Fibroblast of pulmonary artery (primary cell): ENCODE measurements around the gene WASHC2C.
"Not testable (repeated sequence)": the region's sequence is repeated elsewhere in the genome, so short reads cannot be mapped to it uniquely, and the experiment has no call there.

ENCODE experiments used
- DNase-seq: peaks from one replicate; pipeline ENCODE4 v3.0.0-alpha.2; 2010; ENCODE audit warnings: low read depth
- H3K4me3 ChIP-seq: replicated peaks from 2 replicates; pipeline ENCODE4 v1.5.1; 2011; ENCODE audit warnings: low read depth, mild to moderate bottlenecking, control low read depth, low read length, moderate library complexity
- CTCF ChIP-seq: IDR thresholded peaks from 2 replicates; pipeline ENCODE4 v1.5.1; 2011; ENCODE audit warnings: mild to moderate bottlenecking, control low read depth, low read length, inconsistent platforms; ENCODE audit errors: missing control alignments

Gene WASHC2C

GRCh38 chr10:45809837-45810236 lies 82.8 kb downstream of the WASHC2C start:
- peak; percentile 9 for TF ChIP-seq CTCF
- no peak overlapping the region for H3K4me3 ChIP-seq
- peak; percentile 32 for DNase-seq

GRCh38 chr10:45811075-45811474 lies 84.0 kb downstream of the WASHC2C start:
- no peak overlapping the region for H3K4me3 ChIP-seq
- no peak for DNase-seq
- TF ChIP-seq CTCF, result no peak

- not testable (repeated sequence) for DNase-seq, H3K4me3 ChIP-seq
Observed at GRCh38 chr10:45812959-45813358, 85.9 kb downstream of the WASHC2C start.

GRCh38 chr10:45814146-45814545 lies 87.1 kb downstream of the WASHC2C start:
- H3K4me3 ChIP-seq, DNase-seq: not testable (repeated sequence)

- no peak for DNase-seq
- no peak for TF ChIP-seq CTCF
- H3K4me3 ChIP-seq, result no peak overlapping the region
Observed at GRCh38 chr10:45817130-45817859, 90.2 kb downstream of the WASHC2C start.

- H3K4me3 ChIP-seq, result no peak overlapping the region
- DNase-seq, result no peak
- no peak for TF ChIP-seq CTCF
Observed at GRCh38 chr10:45817912-45818311, 90.8 kb downstream of the WASHC2C start.

- TF ChIP-seq CTCF, result no peak
- no peak for DNase-seq
- no peak overlapping the region for H3K4me3 ChIP-seq
Observed at GRCh38 chr10:45819552-45819951, 92.5 kb downstream of the WASHC2C start.

- H3K4me3 ChIP-seq, DNase-seq: not testable (repeated sequence)
Observed at GRCh38 chr10:45820107-45820830, 93.2 kb downstream of the WASHC2C start.

- not testable (repeated sequence) for H3K4me3 ChIP-seq, DNase-seq
Observed at GRCh38 chr10:45822918-45823317, 95.9 kb downstream of the WASHC2C start.
